Mucosa of gallbladder (tissue), 1 donor: ENCODE results near the gene PFKM. TPM values are rescaled to one million over a fixed set of nuclear protein-coding genes. Genes with fewer than 3 reads are reported as not detected.

Source experiments
- DNase-seq: peaks from one replicate; pipeline ENCODE4 v3.0.0-alpha.2; 2020; ENCODE audit warnings: low spot score
- total RNA-seq: library from RNA; stranded (reverse); gene quantifications from one replicate; pipeline ENCODE4 v1.2.1, GENCODE V29; 2021
- donor health status: DM: no; HTN: no; CAD: no.

PFKM gene
- total RNA-seq: 103 TPM

DNA sequence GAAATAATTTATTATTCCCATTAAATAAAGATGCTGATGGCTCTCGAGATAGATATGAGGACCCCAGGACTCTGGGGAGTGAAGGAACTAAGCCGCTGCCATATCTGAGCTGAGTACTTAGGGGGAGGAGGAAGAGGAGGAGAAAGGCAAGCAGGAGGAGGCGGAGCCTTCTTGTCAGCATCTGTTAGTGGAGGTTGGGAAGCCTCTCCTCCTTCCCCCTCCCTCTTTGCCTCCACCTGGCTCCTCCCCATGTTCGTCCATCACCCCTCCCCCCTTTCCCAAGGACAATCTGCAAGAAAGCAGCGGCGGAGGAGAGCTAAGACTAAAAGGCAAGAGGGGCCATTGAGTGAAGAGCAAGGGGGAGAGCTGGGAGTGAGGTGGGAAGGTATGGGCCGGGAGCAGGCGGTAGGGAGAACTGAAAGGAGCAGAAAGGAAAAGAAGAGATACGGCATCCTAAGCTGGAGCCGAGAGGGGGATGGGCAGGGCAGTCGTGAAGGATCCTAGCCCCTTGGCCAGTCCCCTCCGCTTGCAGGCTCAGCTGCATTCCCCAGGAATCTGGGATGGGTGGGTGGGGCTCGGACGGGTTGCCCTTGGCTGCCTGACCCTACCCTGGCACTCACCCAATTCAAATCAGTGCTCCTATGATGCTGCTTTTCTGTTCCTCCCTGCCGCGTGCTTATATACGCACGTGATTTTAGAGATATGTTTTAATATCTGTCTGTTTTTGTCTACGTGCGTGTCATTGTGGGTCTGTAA lies at the start of gene PFKM:
PFKM (plus strand) TSS at position 287 of the 756 bp plus-strand sequence. CDS start 3,411 bp downstream, outside the sequence.
- DNase-seq: peak; percentile 86

DNA sequence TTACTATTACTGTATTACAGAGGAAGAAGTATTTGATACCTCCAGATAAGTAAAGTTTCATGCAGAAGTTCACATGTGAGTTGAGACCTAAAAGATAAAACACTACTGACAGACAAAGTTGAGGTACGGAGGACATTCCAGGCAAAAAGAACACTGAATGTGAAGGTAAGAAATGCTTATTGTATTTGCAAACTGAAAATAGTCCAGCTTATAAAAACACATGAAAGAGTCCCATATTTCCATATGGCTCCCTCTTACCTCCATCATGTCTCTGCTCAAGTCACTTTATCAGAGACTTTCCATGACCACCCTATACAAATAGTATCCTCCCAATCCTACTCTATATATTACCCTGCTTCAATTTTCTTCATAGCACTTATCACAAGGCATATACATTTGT lies 49.1 kb upstream of the PFKM start:
- no peak for DNase-seq

- DNase-seq: no peak
These were observed 48.4 kb upstream of the PFKM start for GRCh38 chr12:48070731-48071130.

DNA sequence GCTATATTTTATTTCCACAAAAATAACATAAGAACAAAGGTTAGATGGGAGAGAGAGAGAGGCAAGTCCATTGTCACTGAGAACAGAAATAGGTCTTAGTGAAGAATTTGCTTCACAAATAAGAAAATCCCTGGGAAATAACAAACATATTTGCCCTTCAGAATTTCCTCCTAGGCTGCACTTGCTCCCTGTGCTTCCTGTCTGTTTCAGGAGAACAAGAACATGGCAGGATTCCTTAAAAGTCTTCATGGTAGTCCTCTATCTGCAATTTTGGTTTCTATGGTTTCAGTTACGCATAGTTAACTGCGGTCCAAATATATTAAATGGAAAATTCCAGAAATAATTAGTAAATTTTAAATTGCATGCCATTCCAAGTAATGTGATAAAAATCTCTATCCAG lies 47.4 kb upstream of the PFKM start:
- DNase-seq: no peak

DNA sequence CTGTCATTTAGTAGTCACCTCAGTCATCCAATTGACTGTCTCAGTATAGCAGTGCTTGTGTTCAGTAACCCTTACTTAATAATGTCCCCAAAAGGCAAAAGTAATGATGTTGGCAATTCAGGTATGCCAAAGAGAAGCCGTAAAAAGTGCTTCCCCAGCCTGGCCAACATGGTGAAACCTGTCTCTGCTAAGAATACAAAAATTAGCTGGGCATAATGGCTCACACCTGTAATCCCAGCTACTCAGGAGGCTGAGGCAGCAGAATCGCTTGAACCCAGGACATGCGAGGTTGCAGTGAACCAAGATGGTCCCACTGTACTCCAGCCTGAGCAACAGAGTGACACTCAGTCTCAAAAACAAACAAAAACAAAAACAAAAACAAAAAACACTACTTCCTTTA lies 46.9 kb upstream of the PFKM start:
- DNase-seq: no peak

GRCh38 chr12:48074266-48074665 lies 44.9 kb upstream of the PFKM start:
- DNase-seq: no peak

- DNase-seq: no peak
These were observed 43.3 kb upstream of the PFKM start for GRCh38 chr12:48075832-48076231.

GRCh38 chr12:48077111-48077510 lies 42.1 kb upstream of the PFKM start:
- DNase-seq: no peak

GRCh38 chr12:48078901-48079300 lies 40.3 kb upstream of the PFKM start:
- DNase-seq: no peak

DNA sequence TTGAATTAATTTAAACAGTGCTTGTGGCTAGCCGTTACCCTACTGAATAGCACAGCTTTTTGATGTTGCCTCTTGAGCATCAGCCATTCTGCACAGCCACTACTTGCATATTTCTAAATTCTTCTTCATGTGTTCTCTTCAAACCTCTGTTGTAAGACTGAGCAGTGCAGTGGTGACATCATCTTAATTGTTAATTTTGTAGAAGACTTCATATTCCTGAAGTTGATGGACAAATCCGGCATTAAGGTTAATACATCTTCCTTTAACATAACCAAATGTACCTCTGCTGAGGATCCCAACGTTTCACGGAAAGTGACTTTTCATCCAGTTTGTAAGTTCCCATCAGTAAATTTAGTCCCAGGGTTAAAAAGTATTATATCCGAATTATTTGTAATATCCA lies 38.9 kb upstream of the PFKM start:
- DNase-seq: no peak

DNA sequence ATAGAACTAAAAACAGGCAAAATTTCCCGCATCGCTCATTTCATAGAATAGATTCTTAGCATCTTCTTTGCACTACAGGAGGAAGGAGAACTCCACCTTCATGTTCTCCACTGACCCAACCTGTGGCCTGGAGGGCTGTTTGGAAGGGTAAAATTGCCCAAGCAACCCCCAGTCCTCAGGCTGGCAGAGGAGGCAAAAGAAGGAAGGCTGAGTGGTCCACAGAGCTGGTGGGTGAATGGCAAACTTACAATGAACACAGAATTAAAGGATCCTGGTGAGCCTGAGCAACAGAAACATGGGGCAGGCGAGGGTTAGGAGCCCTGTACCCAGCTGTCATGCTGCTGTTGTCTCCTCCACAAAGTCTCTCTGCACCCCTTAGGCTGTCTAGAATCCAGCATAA lies 38.3 kb upstream of the PFKM start:
- DNase-seq: no peak

DNA sequence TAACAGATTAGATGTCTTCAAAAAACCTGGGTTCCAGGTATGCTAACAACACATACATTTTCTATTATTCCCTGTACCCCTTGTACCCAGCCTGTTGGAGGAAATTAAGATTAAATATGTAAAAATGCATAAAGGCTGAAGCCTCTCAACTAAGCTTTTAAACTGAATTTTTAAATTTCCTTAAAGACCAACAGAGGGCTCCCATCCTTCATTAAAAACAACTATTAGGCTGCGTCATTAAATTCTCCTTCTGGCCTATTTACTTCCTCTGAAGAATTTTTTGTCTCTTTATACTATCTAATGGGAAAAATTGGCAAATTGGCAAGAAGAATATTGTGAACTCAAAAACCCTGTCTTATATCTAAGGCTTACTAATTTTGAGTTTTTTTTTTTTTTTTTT lies 35.1 kb upstream of the PFKM start:
- DNase-seq: no peak

- DNase-seq: no peak
These were observed 34.2 kb upstream of the PFKM start for GRCh38 chr12:48084841-48085460.

DNA sequence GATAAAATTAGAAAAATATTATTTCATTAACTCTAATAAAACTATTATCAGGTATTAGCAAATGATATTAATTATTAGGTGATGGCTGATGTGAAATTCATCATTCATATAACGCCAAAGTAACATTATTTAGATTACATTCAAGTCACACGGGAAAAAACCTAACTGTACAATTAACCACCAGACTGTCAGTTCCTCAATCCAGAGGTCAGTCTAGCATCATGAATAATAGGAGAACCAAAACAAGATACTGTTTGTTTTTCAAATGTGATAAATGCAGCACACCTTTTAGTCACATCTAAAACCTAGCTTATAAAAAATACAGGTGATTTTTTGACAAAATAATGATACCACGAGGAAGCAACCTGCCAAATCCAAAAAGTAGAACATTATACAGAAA lies 32.8 kb upstream of the PFKM start:
- no peak for DNase-seq

- DNase-seq: no peak
These were observed 26.6 kb upstream of the PFKM start for GRCh38 chr12:48092611-48093010.

DNA sequence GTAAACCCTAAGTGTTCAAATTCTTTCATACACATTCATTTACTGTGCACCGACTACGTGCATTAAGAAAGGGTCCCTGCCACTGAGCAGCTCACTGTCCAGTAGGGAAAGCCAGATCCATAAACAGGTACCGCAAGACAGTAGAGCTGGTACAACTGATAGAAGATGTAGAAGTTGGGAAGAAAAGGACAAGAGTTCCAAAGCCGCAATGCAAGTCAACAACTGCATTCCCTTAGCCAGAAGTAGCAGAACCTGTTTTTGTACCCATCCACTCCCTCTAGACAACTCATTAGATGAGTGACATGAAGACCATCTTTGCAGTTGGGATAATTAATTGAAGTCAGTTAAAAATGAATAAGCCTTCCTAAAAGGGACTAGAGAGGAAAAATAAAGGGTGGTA lies 14.6 kb upstream of the PFKM start:
- no peak for DNase-seq

- DNase-seq: no peak
These were observed 13.8 kb upstream of the PFKM start for GRCh38 chr12:48105321-48105866.

- peak; percentile 89 for DNase-seq
These were observed 13.1 kb upstream of the PFKM start, which contains the start of gene SENP1 for GRCh38 chr12:48105867-48106680. Gene SENP1, minus strand, starts transcription at chr12:48106079. Its CDS starts 4,607 bp downstream, at chr12:48101472.

GRCh38 chr12:48106681-48107613 lies 12.2 kb upstream of the PFKM start:
- no peak for DNase-seq

DNA sequence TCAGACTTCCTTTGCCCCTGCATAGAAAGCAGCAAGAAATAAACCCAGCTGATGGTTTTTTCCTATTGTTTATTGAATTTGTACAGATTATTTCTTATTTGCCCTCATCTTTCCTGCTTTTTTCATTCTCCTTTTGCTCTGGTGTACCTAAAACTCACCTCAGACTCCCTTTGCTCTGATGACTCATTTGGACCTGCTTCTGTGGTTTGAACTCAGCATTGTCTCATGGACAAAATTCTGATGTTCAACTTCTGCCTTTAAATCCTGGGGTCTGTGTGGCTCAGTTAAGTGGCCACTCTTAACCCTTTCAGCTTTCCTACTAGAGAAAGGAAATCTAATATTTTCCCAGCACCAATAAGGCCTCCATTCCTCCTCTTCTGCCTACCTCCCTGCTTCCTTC lies 9.7 kb upstream of the PFKM start:
- DNase-seq: no peak

GRCh38 chr12:48110691-48111311 lies 8.4 kb upstream of the PFKM start:
- DNase-seq: no peak
